SU-DHL-6 (cell line): ENCODE data around the gene TCF4.

ENCODE experiments used
- H2AFZ ChIP-seq: fragments of 200-600 bp; sonication (generic); 2 replicates; pipeline ENCODE4 v1.6.1; 2014; ENCODE audit warnings: low read depth, mild to moderate bottlenecking, moderate library complexity, mixed read lengths, antibody characterized with exemption, low read length; ENCODE audit not compliant: severe bottlenecking
- H3F3A ChIP-seq: fragments of 200-600 bp; shearing (Covaris generic); 2 replicates; pipeline ENCODE4 v1.6.0; 2016; ENCODE audit warnings: antibody characterized with exemption, mild to moderate bottlenecking; ENCODE audit not compliant: insufficient read depth
- H3K27ac ChIP-seq: fragments of 200-600 bp; sonication (generic); 2 replicates; pipeline ENCODE4 v1.5.1; 2016; ENCODE audit warnings: low read depth, mild to moderate bottlenecking, low read length, moderate library complexity, mixed read lengths
- H3K27me3 ChIP-seq: fragments of 200-600 bp; sonication (generic), shearing (Covaris generic); 2 replicates; pipeline ENCODE4 v1.6.0; 2014; ENCODE audit warnings: mild to moderate bottlenecking, low read length
- H3K36me3 ChIP-seq: fragments of 200-600 bp; sonication (generic); 2 replicates; pipeline ENCODE4 v1.6.1; 2014; ENCODE audit warnings: mild to moderate bottlenecking, low read length, mixed read lengths
- H3K4me2 ChIP-seq: fragments of 300-600, 200-600 bp; shearing (Covaris generic), sonication (generic); 2 replicates; pipeline ENCODE4 v1.6.0; 2014; ENCODE audit warnings: low read length, low read depth, mild to moderate bottlenecking; ENCODE audit not compliant: poor library complexity, severe bottlenecking
- H3K4me3 ChIP-seq: fragments of 200-600 bp; sonication (generic); 2 replicates; pipeline ENCODE4 v1.5.1; 2014; ENCODE audit warnings: antibody characterized with exemption, low read length, mild to moderate bottlenecking, mixed read lengths; ENCODE audit not compliant: insufficient read depth, poor library complexity, severe bottlenecking
- H3K79me2 ChIP-seq: fragments of 200-600 bp; sonication (generic); 2 replicates; pipeline ENCODE4 v1.6.1; 2014; ENCODE audit warnings: mild to moderate bottlenecking, low read length, moderate library complexity; ENCODE audit not compliant: insufficient read depth
- H3K9ac ChIP-seq: fragments of 200-600 bp; sonication (generic); 2 replicates; pipeline ENCODE4 v1.7.0; 2014; ENCODE audit warnings: mild to moderate bottlenecking, low read length
- H3K9me2 ChIP-seq: fragments of 200-600 bp; sonication (generic); replicated peaks from 2 replicates; pipeline ENCODE4 v1.6.1; 2014; ENCODE audit warnings: low read length; ENCODE audit not compliant: insufficient read depth
- H3K9me3 ChIP-seq: fragments of 200-600 bp; sonication (generic); 2 replicates; pipeline ENCODE4 v1.6.1; 2014; ENCODE audit warnings: low read length, mixed read lengths; ENCODE audit not compliant: insufficient read depth
- H4K20me1 ChIP-seq: fragments of 200-600 bp; sonication (generic); 2 replicates; pipeline ENCODE4 v1.6.1; 2014; ENCODE audit warnings: low read depth, mild to moderate bottlenecking, antibody characterized with exemption, low read length, moderate library complexity, mixed read lengths
- CTCF ChIP-seq: fragments of 200-600 bp; sonication (generic); IDR thresholded peaks from one replicate; pipeline ENCODE4 v1.5.1; 2017; ENCODE audit warnings: antibody characterized with exemption, mild to moderate bottlenecking, low read length, moderate library complexity; ENCODE audit not compliant: insufficient read depth, poor library complexity, severe bottlenecking
- EZH2phosphoT487 ChIP-seq: fragments of 200-600 bp; sonication (generic), shearing (Covaris generic); conservative IDR thresholded peaks from 2 replicates; pipeline ENCODE4 v1.6.1; 2018; ENCODE audit warnings: mild to moderate bottlenecking, antibody characterized with exemption, low read length, moderate library complexity, mixed read lengths

The TCF4 gene

GRCh38 chr18:55243857-55244256 lies 344.1 kb downstream of the TCF4 start:
- H3K27ac ChIP-seq: no peak overlapping the region
- TF ChIP-seq CTCF (no peak), EZH2phosphoT487 (no peak)
- H4K20me1 ChIP-seq: no peaks in the 10 kb centered on the region
- no peaks in the 10 kb centered on the region for H3K36me3 ChIP-seq
- H3K4me3 ChIP-seq: no peak overlapping the region
- no peaks in the 10 kb centered on the region for H3K9me3 ChIP-seq
- no peak overlapping the region for H3K9ac ChIP-seq
- no peaks in the 10 kb centered on the region for H3K9me2 ChIP-seq
- H3K79me2 ChIP-seq: no peaks in the 10 kb centered on the region
- 0 out of 2 replicates have a peak, but pooled peaks cover 3% of the 10 kb centered on the region for H3K27me3 ChIP-seq
- no peaks in the 10 kb centered on the region for H3F3A ChIP-seq
- no peak overlapping the region for H3K4me2 ChIP-seq
- H2AFZ ChIP-seq: no peak overlapping the region

- no peak overlapping the region for H3K9ac ChIP-seq
- H3K4me2 ChIP-seq: no peak overlapping the region
- no peaks in the 10 kb centered on the region for H3K36me3 ChIP-seq
Measured at GRCh38 chr18:55243255-55243654, 344.7 kb downstream of the TCF4 start.

GRCh38 chr18:55240978-55241377 lies 347.0 kb downstream of the TCF4 start:
- Histone ChIP-seq H3F3A (no peaks in the 10 kb centered on the region), H3K27me3 (0 out of 2 replicates have a peak, but pooled peaks cover 3% of the 10 kb centered on the region), H3K27ac (no peak overlapping the region), H2AFZ (no peak overlapping the region), H3K9ac (no peak overlapping the region), H3K9me2 (no peaks in the 10 kb centered on the region), H3K9me3 (no peaks in the 10 kb centered on the region), H4K20me1 (no peaks in the 10 kb centered on the region), H3K4me3 (no peak overlapping the region), H3K79me2 (no peaks in the 10 kb centered on the region), H3K36me3 (no peaks in the 10 kb centered on the region), H3K4me2 (no peak overlapping the region)
- TF ChIP-seq EZH2phosphoT487: no peak
- no peak for TF ChIP-seq CTCF

More at GRCh38 chr18:55243255-55243654, 344.7 kb downstream of the TCF4 start:
- Histone ChIP-seq H3K27ac (no peak overlapping the region), H2AFZ (no peak overlapping the region), H3K9me3 (no peaks in the 10 kb centered on the region), H3K4me3 (no peak overlapping the region), H4K20me1 (no peaks in the 10 kb centered on the region), H3K79me2 (no peaks in the 10 kb centered on the region), H3K9me2 (no peaks in the 10 kb centered on the region), H3F3A (no peaks in the 10 kb centered on the region), H3K27me3 (0 out of 2 replicates have a peak, but pooled peaks cover 3% of the 10 kb centered on the region)
- TF ChIP-seq EZH2phosphoT487 (no peak), CTCF (no peak)
